H9 (cell line): ENCODE data around the gene AMIGO3. TPM values are rescaled to one million over a fixed set of nuclear protein-coding genes. Genes with fewer than 3 reads are reported as not detected.

Experiments used
- DNase-seq: peaks from one replicate; pipeline ENCODE4 v3.0.0-alpha.2; 2017
- H2AFZ ChIP-seq: one replicate; pipeline ENCODE4 v1.6.1; 2013; ENCODE audit warnings: mild to moderate bottlenecking, low read length, control low read depth, moderate library complexity
- H2AK5ac ChIP-seq: 2 replicates; pipeline ENCODE4 v1.6.1; 2013; ENCODE audit warnings: low read length, control low read depth, mixed read lengths; ENCODE audit not compliant: insufficient read length
- H2BK120ac ChIP-seq: one replicate; pipeline ENCODE4 v1.6.1; 2013; ENCODE audit warnings: low read depth, mild to moderate bottlenecking, low read length, control low read depth, inconsistent platforms; ENCODE audit not compliant: poor library complexity, severe bottlenecking
- H2BK12ac ChIP-seq: 2 replicates; pipeline ENCODE4 v1.6.1; 2013; ENCODE audit warnings: low read length, control low read depth, mixed read lengths, low read depth; ENCODE audit not compliant: insufficient read length
- H2BK15ac ChIP-seq: 2 replicates; pipeline ENCODE4 v1.6.1; 2013; ENCODE audit warnings: low read depth, low read length, control low read depth
- H2BK20ac ChIP-seq: one replicate; pipeline ENCODE4 v1.6.1; 2013; ENCODE audit warnings: low read depth, mild to moderate bottlenecking, low read length, control low read depth, inconsistent platforms; ENCODE audit not compliant: poor library complexity, severe bottlenecking
- H2BK5ac ChIP-seq: 2 replicates; pipeline ENCODE4 v1.6.1; 2013; ENCODE audit warnings: low read length, control low read depth, mixed read lengths; ENCODE audit not compliant: insufficient read length
- H3K14ac ChIP-seq: 2 replicates; pipeline ENCODE4 v1.6.1; 2013; ENCODE audit warnings: low read length, control low read depth; ENCODE audit not compliant: insufficient read depth
- H3K18ac ChIP-seq: 2 replicates; pipeline ENCODE4 v1.6.1; 2013; ENCODE audit warnings: low read depth, mild to moderate bottlenecking, mixed read lengths, low read length, control low read depth; ENCODE audit not compliant: insufficient read length
- H3K23ac ChIP-seq: 2 replicates; pipeline ENCODE4 v1.6.1; 2013; ENCODE audit warnings: low read length, control low read depth, mixed read lengths, low read depth; ENCODE audit not compliant: insufficient read length
- H3K23me2 ChIP-seq: 2 replicates; pipeline ENCODE4 v1.6.1; 2013; ENCODE audit warnings: low read depth, mild to moderate bottlenecking, mixed read lengths, low read length, control low read depth; ENCODE audit not compliant: insufficient read length, poor library complexity, severe bottlenecking
- H3K27ac ChIP-seq: 2 replicates; pipeline ENCODE4 v1.5.1; 2013; ENCODE audit warnings: low read length, control low read depth, mixed read lengths, low read depth; ENCODE audit not compliant: insufficient read length
- H3K27me3 ChIP-seq: 2 replicates; pipeline ENCODE4 v1.6.1; 2013; ENCODE audit warnings: low read length, control low read depth, inconsistent platforms; ENCODE audit not compliant: insufficient read depth
- H3K4ac ChIP-seq: 2 replicates; pipeline ENCODE4 v1.6.1; 2013; ENCODE audit warnings: low read depth, mild to moderate bottlenecking, control low read depth, inconsistent platforms, low read length, moderate library complexity
- H3K4me1 ChIP-seq: 2 replicates; pipeline ENCODE4 v1.6.1; 2013; ENCODE audit warnings: low read length, control low read depth, inconsistent platforms; ENCODE audit not compliant: insufficient read depth
- H3K4me2 ChIP-seq: 2 replicates; pipeline ENCODE4 v1.6.1; 2013; ENCODE audit warnings: low read length, control low read depth, mixed read lengths; ENCODE audit not compliant: insufficient read length, insufficient read depth
- H3K56ac ChIP-seq: 2 replicates; pipeline ENCODE4 v1.6.1; 2013; ENCODE audit warnings: low read depth, mild to moderate bottlenecking, mixed read lengths, low read length, control low read depth; ENCODE audit not compliant: insufficient read length
- H3K79me1 ChIP-seq: 2 replicates; pipeline ENCODE4 v1.6.1; 2013; ENCODE audit warnings: low read depth, mild to moderate bottlenecking, moderate library complexity, low read length, control low read depth, inconsistent platforms; ENCODE audit not compliant: insufficient read depth, poor library complexity, severe bottlenecking
- H3K79me2 ChIP-seq: 2 replicates; pipeline ENCODE4 v1.6.1; 2013; ENCODE audit warnings: low read length, control low read depth, inconsistent platforms; ENCODE audit not compliant: insufficient read depth
- H3K9ac ChIP-seq: 2 replicates; pipeline ENCODE4 v1.6.1; 2013; ENCODE audit warnings: low read length, control low read depth, mixed read lengths; ENCODE audit not compliant: insufficient read length; ENCODE audit errors: extremely low read depth
- H3K9me3 ChIP-seq: one replicate; pipeline ENCODE4 v1.6.1; 2013; ENCODE audit warnings: low read depth, low read length, inconsistent platforms; ENCODE audit not compliant: control insufficient read depth
- H3T11ph ChIP-seq: one replicate; pipeline ENCODE4 v1.6.1; 2013; ENCODE audit warnings: mild to moderate bottlenecking, low read length, control low read depth, inconsistent platforms
- H4K20me1 ChIP-seq: one replicate; pipeline ENCODE4 v1.6.1; 2013; ENCODE audit not compliant: control insufficient read depth, insufficient read length, insufficient read depth
- H4K5ac ChIP-seq: 2 replicates; pipeline ENCODE4 v1.6.1; 2013; ENCODE audit warnings: low read depth, mild to moderate bottlenecking, mixed read lengths, low read length, control low read depth; ENCODE audit not compliant: insufficient read length
- H4K8ac ChIP-seq: replicated peaks from 2 replicates; pipeline ENCODE4 v1.6.1; 2013; ENCODE audit warnings: low read length, control low read depth, mixed read lengths, low read depth; ENCODE audit not compliant: insufficient read length
- H4K91ac ChIP-seq: 2 replicates; pipeline ENCODE4 v1.6.1; 2013; ENCODE audit warnings: low read depth, mild to moderate bottlenecking, moderate library complexity, mixed read lengths, low read length, control low read depth; ENCODE audit not compliant: insufficient read length
- H3K27ac Mint-ChIP-seq, 3 experiments: 2 replicates in 2 of 3; 3 replicates in 1 of 3; pipeline ENCODE4 v1.8.0; 2020 to 2021; ENCODE audit warnings: mixed read lengths in 3 of 3, mild to moderate bottlenecking in 1 of 3, moderate library complexity in 1 of 3
- H3K27me3 Mint-ChIP-seq: 2 replicates; pipeline ENCODE4 v1.8.0; 2021; ENCODE audit warnings: low read depth, mild to moderate bottlenecking, moderate library complexity, mixed read lengths
- H3K36me3 Mint-ChIP-seq, 3 experiments: 2 replicates in 2 of 3; 3 replicates in 1 of 3; pipeline ENCODE4 v1.8.0; 2020 to 2021; ENCODE audit warnings: low read depth in 3 of 3, mixed read lengths in 3 of 3; ENCODE audit not compliant: insufficient read depth in 1 of 3
- H3K4me1 Mint-ChIP-seq, 2 experiments: 2 replicates each; pipeline ENCODE4 v1.8.0; 2020; ENCODE audit warnings: mixed read lengths in 2 of 2
- H3K4me3 Mint-ChIP-seq, 2 experiments: 2 replicates in 1 of 2; 3 replicates in 1 of 2; pipeline ENCODE4 v1.8.0; 2020 to 2021; ENCODE audit warnings: mild to moderate bottlenecking in 2 of 2, mixed read lengths in 2 of 2, moderate library complexity in 1 of 2
- H3K9me3 Mint-ChIP-seq, 2 experiments: 2 replicates in 1 of 2; 3 replicates in 1 of 2; pipeline ENCODE4 v1.8.0; 2020; ENCODE audit warnings: mild to moderate bottlenecking in 2 of 2, mixed read lengths in 2 of 2, moderate library complexity in 1 of 2
- CTCF ChIP-seq: fragments of 200-600 bp; sonication (generic); conservative IDR thresholded peaks from 3 replicates; pipeline ENCODE4 v1.8.0; 2021; ENCODE audit warnings: antibody characterized with exemption, mild to moderate bottlenecking
- WGBS: extraction: QIAGEN DNeasy Blood & Tissue Kit; methylation state at CpG from one replicate; pipeline ENCODE4 v1.1.7; 2013; ENCODE audit warnings: missing lambda C conversion rate, low lambda C conversion rate, mixed read lengths; ENCODE audit not compliant: insufficient read length; ENCODE audit errors: extremely low coverage; 5-methylcytosine and 5-hydroxymethylcytosine counted together
- total RNA-seq: library from RNA; stranded (reverse); gene quantifications from 2 replicates; pipeline ENCODE4 v1.2.1, GENCODE V29; 2021

Gene AMIGO3
- total RNA-seq, 1 experiment from 2014 or later = 3.8 TPM

- Histone ChIP-seq H4K20me1 (no peaks in the 10 kb centered on the region), H3K79me2 (no peaks in the 10 kb centered on the region), H2BK20ac (no peak overlapping the region), H2BK12ac (no peak overlapping the region), H2AK5ac (no peak overlapping the region), H3K23me2 (no peaks in the 10 kb centered on the region), H4K91ac (no peak overlapping the region), H2AFZ (no peak overlapping the region), H3K56ac (no peak overlapping the region), H3K4me2 (no peak overlapping the region), H2BK15ac (no peak overlapping the region), H3K4ac (no peak overlapping the region), H3K23ac (no peak overlapping the region), H3K79me1 (no peaks in the 10 kb centered on the region), H2BK120ac (no peak overlapping the region), H3K27ac (no peak overlapping the region), H3K9me3 (no peaks in the 10 kb centered on the region), H2BK5ac (no peak overlapping the region), H4K5ac (no peak overlapping the region), H3K14ac (no peak overlapping the region), H3K18ac (no peak overlapping the region), H4K8ac (no peak overlapping the region), H3K27me3 (no peaks in the 10 kb centered on the region), H3K4me1 (no peaks in the 10 kb centered on the region), H3T11ph (no peak overlapping the region), H3K9ac (no peak overlapping the region)
- no CpG with 5 or more reads among the region's 4 CpGs for WGBS
- DNase-seq = no peak
- TF ChIP-seq CTCF = no peak
- no peak overlapping the region for H3K27ac Mint-ChIP-seq
- H3K4me1 Mint-ChIP-seq = peaks cover 4% of the 10 kb centered on the region in 2 experiments
- no peaks in the 10 kb centered on the region for H3K9me3 Mint-ChIP-seq
- peaks cover 30 to 69% (median 63%) of the 10 kb centered on the region in 3 experiments; a peak in 6 of 7 replicates for H3K36me3 Mint-ChIP-seq
- H3K27me3 Mint-ChIP-seq = no peaks in the 10 kb centered on the region
- H3K4me3 Mint-ChIP-seq = no peak overlapping the region
These were observed 37.9 kb downstream of the AMIGO3 start for GRCh38 chr3:49681543-49681942.
